Glomerular endothelial cell (primary cell): ENCODE measurements around the gene PSMA2. TPM values are rescaled to one million over a fixed set of nuclear protein-coding genes. Genes with fewer than 3 reads are reported as not detected.

Experiments used
- DNase-seq: peaks from one replicate; pipeline ENCODE4 v3.0.0-alpha.2; 2011; ENCODE audit warnings: low read depth, low spot score; ENCODE audit errors: extremely low read depth
- total RNA-seq: library from RNA; depleted of rRNA; stranded (reverse); fragments of >200 nt; gene quantifications from 2 replicates; pipeline ENCODE4 v1.2.3, GENCODE V29; 2015

PSMA2 gene
- 56.6 and 86.4 TPM in 2 replicates for total RNA-seq

GRCh38 chr7:42931834-42932651 is at the start of gene PSMA2, which contains the start of gene MRPL32:
TSS of gene PSMA2 (minus strand) at chr7:42932174. CDS start at chr7:42932158, 16 bp downstream.
TSS of gene MRPL32 (plus strand) at chr7:42932376. CDS start at chr7:42932387, 11 bp downstream.
- DNase-seq: peak; percentile 92

- no peak for DNase-seq
Observed at GRCh38 chr7:42981601-42982000, 49.6 kb upstream of the PSMA2 start.

GRCh38 chr7:42980514-42980913 is 48.5 kb upstream of the PSMA2 start:
- no peak for DNase-seq

- DNase-seq: no peak
Observed at GRCh38 chr7:42980084-42980483, 48.1 kb upstream of the PSMA2 start.

GRCh38 chr7:42978496-42978895 is 46.5 kb upstream of the PSMA2 start:
- no peak for DNase-seq

- DNase-seq: no peak
Observed at GRCh38 chr7:42976371-42976770, 44.4 kb upstream of the PSMA2 start.

GRCh38 chr7:42972699-42973500 is 40.9 kb upstream of the PSMA2 start:
- peak; percentile 75 for DNase-seq

GRCh38 chr7:42967391-42967790 is 35.4 kb upstream of the PSMA2 start:
- no peak for DNase-seq

GRCh38 chr7:42964849-42965805 is 33.2 kb upstream of the PSMA2 start:
- DNase-seq: no peak

- no peak for DNase-seq
Observed at GRCh38 chr7:42964293-42964692, 32.3 kb upstream of the PSMA2 start.

- no peak for DNase-seq
Observed at GRCh38 chr7:42961170-42961569, 29.2 kb upstream of the PSMA2 start.

- no peak for DNase-seq
Observed at GRCh38 chr7:42960762-42961161, 28.8 kb upstream of the PSMA2 start.

- DNase-seq: no peak
Observed at GRCh38 chr7:42959549-42959948, 27.6 kb upstream of the PSMA2 start.

- no peak for DNase-seq
Observed at GRCh38 chr7:42956062-42956461, 24.1 kb upstream of the PSMA2 start.

- no peak for DNase-seq
Observed at GRCh38 chr7:42953994-42954393, 22.0 kb upstream of the PSMA2 start.

GRCh38 chr7:42952328-42952727 is 20.4 kb upstream of the PSMA2 start:
- DNase-seq: no peak

- DNase-seq: no peak
Observed at GRCh38 chr7:42950417-42950816, 18.4 kb upstream of the PSMA2 start.

- no peak for DNase-seq
Observed at GRCh38 chr7:42947521-42947920, 15.5 kb upstream of the PSMA2 start.

GRCh38 chr7:42946627-42946950 is 14.6 kb upstream of the PSMA2 start:
- no peak for DNase-seq

GRCh38 chr7:42945821-42946626 is 14.1 kb upstream of the PSMA2 start:
- no peak for DNase-seq
